GM19351 (cell line): ENCODE measurements around the gene MYOZ3.

ENCODE experiments used
- ATAC-seq: cut with Tn5 transposase; IDR thresholded peaks from one replicate; pipeline ENCODE4 v1.9.1; 2021; ENCODE audit warnings: mild to moderate bottlenecking, moderate library complexity; ENCODE audit not compliant: unreplicated experiment

MYOZ3 gene

DNA sequence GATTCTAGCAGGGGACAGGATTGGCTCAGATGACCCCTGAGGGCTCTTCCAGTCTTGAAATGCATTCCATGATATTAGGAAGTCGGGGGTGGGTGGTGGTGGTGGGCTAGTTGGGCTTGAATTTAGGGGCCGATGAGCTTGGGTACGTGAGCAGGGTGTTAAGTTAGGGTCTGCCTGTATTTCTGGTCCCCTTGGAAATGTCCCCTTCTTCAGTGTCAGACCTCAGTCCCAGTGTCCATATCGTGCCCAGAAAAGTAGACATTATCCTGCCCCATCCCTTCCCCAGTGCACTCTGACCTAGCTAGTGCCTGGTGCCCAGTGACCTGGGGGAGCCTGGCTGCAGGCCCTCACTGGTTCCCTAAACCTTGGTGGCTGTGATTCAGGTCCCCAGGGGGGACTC is 2.9 kb upstream of the MYOZ3 start:
- ATAC-seq, result no peak

DNA sequence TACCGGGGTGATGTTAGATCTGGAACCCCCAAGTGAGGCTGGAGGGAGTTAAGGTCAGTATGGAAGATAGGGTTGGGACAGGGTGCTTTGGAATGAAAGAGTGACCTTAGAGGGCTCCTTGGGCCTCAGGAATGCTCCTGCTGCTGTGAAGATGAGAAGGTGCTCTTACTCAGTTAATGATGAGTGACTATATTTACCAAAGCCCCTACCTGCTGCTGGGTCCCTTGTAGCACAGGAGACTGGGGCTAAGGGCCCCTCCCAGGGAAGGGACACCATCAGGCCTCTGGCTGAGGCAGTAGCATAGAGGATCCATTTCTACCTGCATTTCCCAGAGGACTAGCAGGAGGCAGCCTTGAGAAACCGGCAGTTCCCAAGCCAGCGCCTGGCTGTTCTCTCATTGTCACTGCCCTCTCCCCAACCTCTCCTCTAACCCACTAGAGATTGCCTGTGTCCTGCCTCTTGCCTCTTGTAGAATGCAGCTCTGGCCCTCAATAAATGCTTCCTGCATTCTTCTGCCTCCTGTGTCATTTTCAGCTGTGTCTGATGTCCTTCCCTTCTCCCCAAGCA is 2.3 kb upstream of the MYOZ3 start:
- ATAC-seq, result no peak

DNA sequence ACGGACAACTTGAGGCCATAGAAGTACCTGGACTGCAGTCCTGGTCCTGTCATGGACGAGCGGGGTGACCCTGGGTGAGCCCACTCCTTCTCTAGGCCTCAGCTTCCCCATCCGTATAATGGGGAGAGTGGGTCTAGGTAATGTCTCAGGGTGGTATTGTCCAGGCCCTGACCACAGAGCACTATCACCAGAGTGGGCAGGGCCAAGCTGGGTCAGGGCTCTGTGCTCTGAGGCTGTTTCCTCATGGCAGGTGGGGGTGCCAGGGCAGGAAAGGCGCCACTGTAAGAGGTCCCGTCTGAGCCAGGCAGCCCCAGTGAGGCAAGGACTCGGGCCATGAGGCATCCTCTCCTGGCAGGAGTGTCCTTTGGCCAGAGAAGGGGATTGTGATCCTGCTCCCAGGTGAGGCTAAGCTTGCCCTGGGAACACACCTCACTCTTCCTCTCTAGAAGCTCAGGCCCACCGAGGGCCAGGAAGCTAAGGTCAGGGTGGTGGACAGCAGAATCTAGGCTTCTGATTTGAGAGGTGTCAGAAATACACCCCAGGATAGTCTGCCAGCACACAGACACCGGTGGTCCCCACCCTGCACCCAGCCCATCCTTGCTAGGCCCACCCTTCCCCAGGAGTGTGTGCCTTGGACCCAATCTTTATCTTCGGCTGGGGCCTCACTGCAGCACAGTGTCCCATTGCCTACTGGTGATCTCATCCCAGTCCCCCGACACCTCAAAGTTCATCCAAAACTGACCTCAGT is 1.5 kb upstream of the MYOZ3 start:
- no peak for ATAC-seq

DNA sequence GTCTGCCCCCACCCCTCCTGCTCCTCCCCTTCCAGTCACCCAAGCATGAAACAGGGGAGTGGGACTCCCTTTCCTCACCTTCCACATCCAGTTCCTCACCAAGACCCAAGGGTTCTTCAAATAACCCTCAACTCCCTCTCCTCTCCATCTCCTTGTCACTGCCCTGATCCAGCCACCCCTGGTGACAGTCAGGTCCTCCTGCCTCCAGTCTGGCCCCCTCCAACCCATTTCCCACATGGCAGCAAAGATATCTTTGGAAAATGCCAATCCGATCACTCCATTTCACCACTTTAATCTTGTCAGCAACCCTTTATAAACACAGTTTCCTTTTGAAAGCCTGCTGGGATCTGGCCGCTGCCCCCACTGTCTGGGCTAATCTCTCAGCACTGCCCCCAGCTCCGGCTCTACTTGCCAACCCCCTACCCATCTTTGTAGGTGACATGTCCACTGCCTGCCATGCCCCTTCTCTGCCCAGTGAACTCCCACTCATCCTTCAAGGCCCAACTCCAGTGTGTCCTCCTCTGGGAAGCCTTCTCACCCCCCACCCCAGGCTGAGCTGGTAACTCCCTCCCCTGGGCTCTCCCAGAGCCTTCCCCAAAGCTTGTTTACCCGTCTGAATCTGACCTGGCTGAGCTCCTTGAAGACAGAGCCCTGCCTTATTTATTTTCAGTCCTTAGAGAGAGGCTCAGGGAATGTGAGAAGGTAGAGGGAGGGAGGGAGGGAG is 781 bp upstream of the MYOZ3 start:
- ATAC-seq, result no peak

DNA sequence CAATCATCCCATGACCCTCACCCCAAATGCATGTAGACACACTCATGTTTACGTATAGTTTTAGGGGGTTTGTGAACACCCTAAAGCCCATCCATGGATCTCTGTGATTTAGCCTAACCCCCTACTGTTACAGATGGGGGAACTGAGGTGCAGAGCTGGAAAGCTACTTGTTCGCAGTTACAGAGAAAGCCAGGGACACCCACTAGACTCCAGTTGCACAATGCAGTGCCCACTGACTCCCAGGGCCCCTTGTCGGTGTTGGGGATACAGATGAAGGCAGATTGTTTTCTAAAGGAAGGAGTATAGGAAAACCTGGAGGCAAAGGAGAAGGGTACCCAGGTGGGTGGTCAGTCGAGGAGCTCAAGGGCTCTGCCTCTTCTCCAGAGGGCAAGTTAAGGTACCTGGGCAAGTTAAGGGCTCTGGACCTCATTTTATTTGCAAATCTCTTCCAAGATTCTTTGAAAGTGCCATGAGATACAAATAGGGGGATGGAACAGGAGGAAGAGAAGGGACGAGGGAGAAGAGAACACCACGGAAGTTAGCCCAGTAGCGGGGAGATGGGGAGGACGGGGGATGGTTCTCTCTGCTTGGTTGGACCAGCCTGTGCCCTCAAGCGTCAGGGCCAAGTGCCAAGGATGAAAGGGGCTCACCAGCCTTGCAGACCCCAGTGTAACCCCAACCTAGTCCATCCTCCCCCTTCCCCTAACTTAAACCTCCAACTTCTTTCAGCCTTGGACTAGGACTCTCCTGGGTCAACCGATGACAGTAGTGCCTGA is 958 bp downstream of the MYOZ3 start:
- no peak for ATAC-seq

DNA sequence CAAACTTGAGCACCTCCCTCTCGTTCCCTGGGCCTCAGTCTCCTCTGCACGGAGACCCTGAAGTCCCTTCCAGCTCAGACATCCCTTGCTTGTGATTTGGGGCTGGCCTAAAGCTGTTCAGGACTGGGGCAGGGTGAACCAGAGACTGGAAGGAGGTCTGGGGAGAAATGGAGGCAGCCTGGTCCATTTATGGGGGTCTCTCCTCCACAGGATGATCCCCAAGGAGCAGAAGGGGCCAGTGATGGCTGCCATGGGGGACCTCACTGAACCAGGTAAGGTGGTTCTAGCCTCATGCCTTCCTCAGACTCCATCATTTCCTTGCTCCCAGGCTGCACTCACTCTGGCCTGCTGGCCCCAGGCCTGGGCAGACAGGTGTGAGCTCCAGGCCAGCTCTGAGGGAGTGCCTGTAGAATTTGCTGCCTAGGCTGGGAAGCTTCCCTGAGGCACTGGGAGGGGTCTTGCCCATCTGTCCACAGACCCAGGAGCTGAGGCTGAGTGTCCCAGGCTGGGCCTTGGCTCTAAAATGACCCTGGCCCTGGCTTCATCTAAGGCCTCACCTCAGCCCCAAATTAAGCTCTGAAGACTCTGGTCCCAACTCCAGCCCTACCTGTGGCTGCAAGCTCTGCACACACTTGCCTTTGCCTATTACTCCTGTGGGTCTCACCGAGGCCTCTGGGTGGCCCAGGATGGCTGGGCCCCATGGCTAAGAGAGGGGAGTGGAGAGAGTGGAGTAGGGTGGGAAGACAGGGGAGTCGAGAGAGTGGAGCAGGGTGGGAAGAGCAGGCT is 1.9 kb downstream of the MYOZ3 start:
- no peak for ATAC-seq

DNA sequence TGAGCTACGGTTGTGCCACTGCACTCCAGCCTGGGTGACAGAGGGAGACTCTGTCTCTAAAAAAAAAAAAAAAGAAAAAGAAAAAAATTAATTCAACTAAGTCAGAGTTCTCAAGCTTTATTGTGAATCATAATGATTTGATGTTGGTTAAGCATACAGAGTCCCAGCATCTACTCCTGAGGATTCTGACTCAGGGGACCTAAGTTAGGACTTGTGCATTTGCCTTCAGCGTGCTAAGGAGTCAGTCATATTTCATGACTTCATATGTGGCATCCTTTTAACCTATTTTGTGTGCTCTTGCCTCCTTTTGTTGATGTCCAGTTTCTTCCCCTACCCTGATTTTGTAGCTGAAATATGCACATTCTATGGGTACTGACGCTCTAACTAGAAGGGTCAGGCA is 2.9 kb downstream of the MYOZ3 start:
- ATAC-seq, result no peak

DNA sequence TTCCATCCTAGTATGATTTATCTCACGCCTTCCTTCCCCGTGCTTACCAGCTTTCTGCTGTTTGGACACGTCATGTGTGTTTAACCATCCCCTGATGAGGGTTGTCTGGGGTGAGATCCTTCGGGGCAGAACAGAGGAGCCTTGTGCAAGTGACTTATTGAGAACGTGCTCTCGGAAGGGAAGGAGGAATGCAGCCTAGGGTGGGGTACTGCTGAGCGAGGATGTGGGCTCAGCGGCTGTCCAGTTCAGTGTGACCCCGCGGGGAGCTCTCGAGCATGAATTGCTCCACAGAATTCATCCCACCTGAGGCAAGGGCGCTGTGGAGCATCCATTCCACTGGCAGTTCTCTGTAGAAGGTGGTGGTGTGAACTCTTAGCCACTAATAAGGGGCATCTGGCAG is 4.0 kb downstream of the MYOZ3 start:
- ATAC-seq, result no peak

DNA sequence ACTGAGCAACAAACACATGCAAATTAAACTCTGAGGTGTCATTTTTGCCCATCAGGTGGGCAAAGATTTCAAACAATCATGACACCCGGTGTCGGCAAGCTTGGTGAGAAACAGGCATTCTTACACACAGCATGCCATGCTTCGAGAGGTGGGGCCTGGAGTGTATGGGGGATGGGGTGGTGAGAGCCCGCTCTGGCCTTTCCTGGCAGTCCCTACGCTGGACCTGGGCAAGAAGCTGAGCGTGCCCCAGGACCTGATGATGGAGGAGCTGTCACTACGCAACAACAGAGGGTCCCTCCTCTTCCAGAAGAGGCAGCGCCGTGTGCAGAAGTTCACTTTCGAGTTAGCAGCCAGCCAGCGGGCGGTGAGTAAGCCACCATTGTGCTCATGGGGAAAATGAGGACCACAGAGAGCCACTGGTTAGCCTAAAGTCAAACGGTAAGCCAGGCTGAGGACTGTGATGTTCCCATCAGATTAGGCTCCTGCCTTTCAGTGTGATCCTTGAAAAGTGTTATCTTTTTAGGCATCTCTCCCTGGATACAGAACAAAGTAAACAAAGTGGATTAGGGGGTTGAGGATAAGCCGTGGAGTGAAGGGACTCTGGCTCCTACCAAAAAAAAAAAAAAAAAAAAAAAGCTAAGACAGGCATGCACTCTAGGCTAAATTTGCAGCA is 9.4 kb downstream of the MYOZ3 start:
- no peak for ATAC-seq

DNA sequence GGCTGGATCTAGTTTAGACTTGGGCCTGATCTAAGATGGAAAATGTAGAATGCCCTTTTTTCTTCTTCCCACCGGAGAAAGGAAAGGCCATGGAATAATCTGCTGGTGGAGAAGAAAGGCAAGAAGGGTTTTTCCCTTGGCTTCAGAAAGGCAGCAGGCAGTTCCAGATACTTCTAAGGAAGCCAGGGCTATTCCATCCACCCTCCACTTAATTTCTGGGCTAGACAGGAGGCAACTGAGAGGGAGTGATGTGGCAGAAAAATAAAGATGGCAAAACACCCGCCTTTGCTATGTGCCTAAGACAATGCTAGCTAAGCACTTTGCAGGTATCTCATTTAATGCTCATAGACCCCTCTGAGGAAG is 9.9 kb downstream of the MYOZ3 start:
- no peak for ATAC-seq

DNA sequence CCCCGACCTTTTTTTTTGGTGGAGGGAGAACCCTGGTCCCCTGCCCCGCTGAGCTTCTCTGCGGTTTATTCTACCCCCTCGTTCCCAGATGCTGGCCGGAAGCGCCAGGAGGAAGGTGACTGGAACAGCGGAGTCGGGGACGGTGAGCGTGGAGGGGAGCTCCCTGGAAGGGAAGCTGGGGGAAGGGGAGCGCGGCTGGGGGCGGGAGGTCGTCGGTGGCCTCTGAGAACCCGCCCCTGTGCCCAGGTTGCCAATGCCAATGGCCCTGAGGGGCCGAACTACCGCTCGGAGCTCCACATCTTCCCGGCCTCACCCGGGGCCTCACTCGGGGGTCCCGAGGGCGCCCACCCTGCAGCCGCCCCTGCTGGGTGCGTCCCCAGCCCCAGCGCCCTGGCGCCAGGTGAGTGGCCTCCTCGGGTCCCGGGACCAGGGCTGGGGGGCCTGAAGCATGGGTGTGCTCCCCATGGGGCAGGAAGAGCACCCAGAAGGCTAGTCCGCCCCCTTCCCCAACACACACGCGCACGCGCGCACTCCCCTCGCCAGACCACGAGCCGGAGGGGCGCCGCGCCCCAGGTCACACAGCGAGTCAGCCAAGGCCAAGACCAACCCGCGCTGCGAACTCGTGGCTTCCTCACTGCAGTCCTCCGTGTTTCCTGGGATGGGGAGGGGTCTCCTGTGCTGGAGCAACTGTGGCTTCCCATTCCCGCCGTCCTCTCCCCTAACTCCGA is 10.6 kb downstream of the MYOZ3 start:
- ATAC-seq, result no peak

DNA sequence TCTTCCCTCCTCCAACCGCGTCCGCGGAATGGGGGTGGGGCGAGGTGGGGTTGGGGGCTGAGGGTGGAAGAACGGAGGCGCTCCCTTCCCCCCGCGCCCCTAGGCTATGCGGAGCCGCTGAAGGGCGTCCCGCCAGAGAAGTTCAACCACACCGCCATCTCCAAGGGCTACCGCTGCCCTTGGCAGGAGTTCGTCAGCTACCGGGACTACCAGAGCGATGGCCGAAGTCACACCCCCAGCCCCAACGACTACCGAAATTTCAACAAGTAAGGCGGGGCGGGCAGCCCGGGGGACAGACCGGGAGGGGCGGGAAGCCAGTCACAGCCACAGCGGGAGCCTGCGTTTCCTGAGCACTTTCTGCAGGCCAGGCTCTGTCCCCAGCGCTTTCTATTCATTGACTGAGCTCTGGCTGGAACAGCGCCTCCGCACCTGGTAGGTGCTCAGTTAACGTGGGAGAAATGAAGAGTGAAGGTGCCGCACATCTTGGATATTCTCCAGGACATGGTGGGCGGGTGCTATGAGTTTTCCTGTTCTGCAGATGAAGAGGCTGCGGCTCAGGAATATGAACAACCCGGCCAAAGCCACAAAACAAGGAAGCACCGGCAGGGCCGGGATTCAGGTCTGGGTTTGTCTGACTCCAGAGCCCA is 11.3 kb downstream of the MYOZ3 start:
- ATAC-seq, result no peak

DNA sequence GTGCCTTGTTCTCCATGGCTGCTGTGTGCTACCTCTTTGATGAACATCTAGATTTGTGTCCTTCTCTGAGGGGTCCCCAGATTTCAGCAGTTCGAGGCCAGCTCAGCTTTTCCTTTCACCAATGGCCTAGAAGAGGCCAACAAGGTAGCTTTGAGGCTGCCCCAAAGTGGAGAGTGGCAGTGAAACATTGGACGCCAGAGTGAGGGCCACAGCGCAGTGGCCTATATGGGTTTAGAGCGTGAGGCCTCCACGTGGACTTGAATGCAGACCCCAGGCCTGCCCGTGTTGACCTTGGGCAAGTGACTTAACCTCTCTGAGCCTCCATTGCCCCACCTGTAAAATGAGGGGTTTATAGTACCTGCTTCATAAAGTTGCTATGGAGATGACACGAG is 11.8 kb downstream of the MYOZ3 start:
- ATAC-seq, result no peak

DNA sequence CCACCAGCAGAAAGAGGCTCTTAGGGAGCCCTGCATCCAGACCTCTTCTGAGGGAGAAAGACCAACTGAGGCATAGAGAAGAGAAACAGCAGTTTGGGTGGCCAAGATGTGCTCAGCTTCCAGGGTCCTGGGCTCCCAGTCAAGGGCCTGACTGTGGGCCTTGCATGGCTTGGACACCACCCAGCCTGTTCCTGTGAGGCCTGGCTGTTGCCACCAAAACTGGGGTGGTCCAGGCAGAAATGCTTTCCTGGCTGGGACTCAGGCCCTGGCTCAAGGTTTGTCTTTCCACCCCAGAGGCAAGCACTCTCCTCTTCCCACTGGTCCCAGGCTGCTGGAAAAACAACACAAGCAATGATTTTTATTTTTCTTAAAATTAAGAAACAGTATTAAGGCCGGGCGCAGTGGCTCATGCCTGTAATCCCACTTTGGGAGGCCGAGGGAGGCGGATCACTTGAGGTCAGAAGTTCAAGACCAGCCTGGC is 13.3 kb downstream of the MYOZ3 start:
- ATAC-seq, result no peak

DNA sequence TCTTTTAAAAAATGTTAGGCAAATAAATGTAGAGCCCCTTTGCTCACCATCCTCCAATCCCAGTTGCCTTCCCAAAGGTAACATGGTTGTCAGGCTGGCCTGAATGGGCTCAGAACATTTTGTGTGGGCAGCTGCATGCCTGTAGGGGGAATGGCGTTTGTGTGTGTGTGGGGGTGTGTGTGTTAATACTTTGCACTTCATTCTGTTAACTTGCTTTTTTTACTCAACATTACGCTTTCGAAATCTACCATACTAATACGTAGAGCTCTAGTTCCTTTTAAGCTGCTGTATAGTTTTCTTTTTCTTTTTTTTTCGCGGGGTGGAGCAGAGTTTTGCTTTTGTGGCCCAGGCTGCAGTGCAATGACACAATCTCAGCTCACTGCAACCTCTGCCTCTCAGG is 14.0 kb downstream of the MYOZ3 start:
- ATAC-seq, result no peak

DNA sequence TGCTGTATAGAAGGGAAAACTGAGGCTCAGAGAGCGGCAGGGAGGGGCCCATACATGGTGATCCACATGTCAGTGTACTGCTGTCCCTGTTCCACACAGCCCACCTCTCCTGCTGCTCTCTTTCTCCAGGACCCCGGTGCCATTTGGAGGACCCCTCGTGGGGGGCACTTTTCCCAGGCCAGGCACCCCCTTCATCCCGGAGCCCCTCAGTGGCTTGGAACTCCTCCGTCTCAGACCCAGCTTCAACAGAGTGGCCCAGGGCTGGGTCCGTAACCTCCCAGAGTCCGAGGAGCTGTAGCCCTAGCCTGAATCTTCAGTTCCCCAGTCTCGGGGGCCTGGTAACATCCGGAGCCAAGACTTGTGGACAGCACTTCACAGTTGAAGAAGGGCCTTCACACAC is 15.5 kb downstream of the MYOZ3 start:
- no peak for ATAC-seq

DNA sequence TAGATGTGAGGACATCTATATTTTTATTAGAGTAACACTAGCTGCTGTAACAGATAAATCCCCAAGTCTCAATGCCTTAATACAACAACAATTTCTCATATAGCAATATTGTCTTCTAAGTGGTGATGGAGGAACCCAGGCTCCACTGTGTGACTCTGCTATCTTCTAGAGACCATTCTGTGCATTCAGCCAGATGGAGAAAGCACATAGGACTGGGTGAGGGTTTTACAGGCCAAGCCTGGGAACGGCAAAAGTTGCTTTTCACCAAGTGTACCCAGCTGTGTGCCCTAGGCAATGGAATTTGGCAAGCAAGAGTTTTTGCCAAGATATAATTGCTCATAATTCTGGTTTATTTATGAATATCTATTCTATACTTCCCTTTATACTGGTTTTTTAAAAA is 28.1 kb downstream of the MYOZ3 start:
- no peak for ATAC-seq

DNA sequence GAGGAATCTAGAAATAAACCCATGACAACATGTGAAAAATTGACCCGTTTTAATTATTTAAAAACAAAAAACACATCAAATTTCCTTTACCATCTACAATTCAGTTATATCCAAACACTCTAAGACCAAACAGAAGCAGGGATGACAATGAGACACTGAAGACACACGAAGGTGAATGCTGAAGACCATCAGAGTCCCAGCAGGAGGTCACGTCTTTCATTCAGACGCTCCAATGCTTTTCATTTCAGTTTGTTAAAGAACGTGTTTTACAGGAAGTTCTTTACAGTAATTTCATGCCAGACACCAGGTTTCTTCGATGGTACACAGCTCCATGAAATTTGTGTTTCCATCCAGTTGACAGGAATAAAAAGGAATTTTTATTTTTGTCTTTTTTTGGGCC is 29.7 kb downstream of the MYOZ3 start:
- ATAC-seq, result no peak

DNA sequence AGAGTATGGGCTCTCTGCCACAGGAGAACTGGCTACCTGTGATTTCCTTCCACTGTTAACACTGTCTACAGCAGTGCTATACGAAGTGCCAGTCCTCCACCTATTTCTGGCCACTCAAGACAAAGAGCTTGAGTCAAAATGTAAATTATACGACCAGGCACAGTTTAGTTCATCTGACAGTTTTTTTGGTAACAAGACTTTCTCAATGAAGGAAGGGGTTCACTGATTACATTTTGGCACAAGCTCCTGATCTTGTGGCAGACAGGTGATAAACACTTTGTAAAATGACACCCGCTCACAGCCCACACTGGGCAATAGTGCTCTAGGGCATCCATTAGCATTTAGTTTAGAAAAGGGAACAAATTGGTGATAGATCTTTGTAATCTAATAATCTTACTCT is 31.2 kb downstream of the MYOZ3 start:
- ATAC-seq, result no peak
